Fibroblast of peridontal ligament (primary cell): ENCODE results near the gene HDAC11.

Experiments used
- DNase-seq: peaks from one replicate; pipeline ENCODE4 v3.0.0-alpha.2; 2010; ENCODE audit errors: extremely low read depth

The HDAC11 gene

GRCh38 chr3:13541691-13542090, 61.6 kb downstream of the HDAC11 start:
- DNase-seq = peak; percentile 45

GRCh38 chr3:13542142-13542541, 62.0 kb downstream of the HDAC11 start:
- no peak for DNase-seq

- DNase-seq = peak; percentile 78
Observed at GRCh38 chr3:13543253-13543652, 63.1 kb downstream of the HDAC11 start.

- peak; percentile 72 for DNase-seq
Observed at GRCh38 chr3:13544293-13544831, 64.3 kb downstream of the HDAC11 start.

- no peak for DNase-seq
Observed at GRCh38 chr3:13544951-13545651, 65.0 kb downstream of the HDAC11 start.

- no peak for DNase-seq
Observed at GRCh38 chr3:13545952-13546454, 65.9 kb downstream of the HDAC11 start.

GRCh38 chr3:13546667-13547171, 66.6 kb downstream of the HDAC11 start:
- no peak for DNase-seq

GRCh38 chr3:13547591-13548371, 67.7 kb downstream of the HDAC11 start:
- DNase-seq = no peak

GRCh38 chr3:13548696-13549622, 68.9 kb downstream of the HDAC11 start, which contains the start of gene FBLN2:
FBLN2 (plus strand) TSS chr3:13549125; CDS start chr3:13570356, 21,231 bp downstream.
- no peak for DNase-seq

- no peak for DNase-seq
Observed at GRCh38 chr3:13549623-13550422, 69.7 kb downstream of the HDAC11 start.

GRCh38 chr3:13550423-13550690, 70.3 kb downstream of the HDAC11 start:
- no peak for DNase-seq

- DNase-seq = no peak
Observed at GRCh38 chr3:13550791-13551360, 70.8 kb downstream of the HDAC11 start.

GRCh38 chr3:13552857-13553652, 72.9 kb downstream of the HDAC11 start:
- no peak for DNase-seq

- no peak for DNase-seq
Observed at GRCh38 chr3:13553686-13554085, 73.6 kb downstream of the HDAC11 start.

- no peak for DNase-seq
Observed at GRCh38 chr3:13555753-13556152, 75.6 kb downstream of the HDAC11 start.
